SKM-1 treated with dmso at 0.1 percent for 144 hours (cell line): ENCODE data around the gene HLA-DQA1.
"Not testable (repeated sequence)": the region's sequence is repeated elsewhere in the genome, so short reads cannot be mapped to it uniquely, and the experiment has no call there.

Experiments used
- DNase-seq: peaks from one replicate; lab custom pipeline; 2025; ENCODE audit not compliant: unreplicated experiment; lab: John Stamatoyannopoulos, UW

HLA-DQA1 gene

DNA sequence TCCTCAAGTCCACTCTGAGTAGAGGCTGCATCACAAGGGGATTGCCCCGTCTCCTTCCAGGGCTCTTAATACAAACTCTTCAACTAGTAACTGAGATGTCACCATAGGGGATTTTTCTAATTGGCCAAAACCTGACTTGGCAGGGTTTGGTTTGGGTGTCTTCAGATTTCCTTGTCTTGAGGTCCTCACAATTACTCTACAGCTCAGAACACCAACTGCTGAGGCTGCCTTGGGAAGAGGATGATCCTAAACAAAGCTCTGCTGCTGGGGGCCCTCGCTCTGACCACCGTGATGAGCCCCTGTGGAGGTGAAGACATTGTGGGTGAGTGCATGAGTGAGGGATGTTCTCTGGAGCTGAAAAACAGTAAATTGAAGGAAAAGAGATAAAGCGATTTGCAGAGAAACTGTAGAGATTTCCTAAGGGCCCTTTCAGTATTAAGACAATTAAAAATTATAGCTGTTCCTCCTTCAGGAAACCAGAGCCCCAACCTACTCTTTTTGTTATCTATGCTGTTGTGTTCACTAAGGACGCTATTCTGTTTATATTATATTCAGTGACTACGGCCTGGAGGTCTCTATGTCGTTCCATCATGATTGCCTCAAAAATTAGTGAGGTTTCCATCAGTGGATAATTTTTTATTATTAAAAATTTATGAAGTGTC is at the start of gene HLA-DQA1:
HLA-DQA1 (plus strand) TSS at position 188 of the 662 bp plus-strand sequence; CDS start at position 241, 53 bp downstream.
- DNase-seq, result no peak

DNA sequence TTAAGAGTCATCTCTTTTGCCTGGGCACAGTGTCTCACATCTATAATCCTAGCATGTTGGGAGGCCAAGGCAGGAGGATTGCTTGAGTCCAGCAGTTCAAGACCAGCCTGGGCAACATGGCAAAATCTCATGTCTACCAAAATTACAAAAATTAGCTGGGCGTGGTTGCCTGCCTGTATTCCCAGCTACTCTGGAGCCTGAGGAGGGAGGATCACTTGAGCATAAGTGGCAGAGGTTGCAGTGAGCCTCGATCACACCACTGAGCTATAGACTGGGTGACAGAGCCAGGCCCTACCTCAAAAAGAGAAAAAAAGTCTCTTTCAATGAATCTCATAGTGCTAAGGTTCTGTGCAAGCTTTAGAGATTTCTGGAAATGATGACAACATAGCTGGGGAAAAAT is 49.0 kb upstream of the HLA-DQA1 start:
- no peak for DNase-seq

DNA sequence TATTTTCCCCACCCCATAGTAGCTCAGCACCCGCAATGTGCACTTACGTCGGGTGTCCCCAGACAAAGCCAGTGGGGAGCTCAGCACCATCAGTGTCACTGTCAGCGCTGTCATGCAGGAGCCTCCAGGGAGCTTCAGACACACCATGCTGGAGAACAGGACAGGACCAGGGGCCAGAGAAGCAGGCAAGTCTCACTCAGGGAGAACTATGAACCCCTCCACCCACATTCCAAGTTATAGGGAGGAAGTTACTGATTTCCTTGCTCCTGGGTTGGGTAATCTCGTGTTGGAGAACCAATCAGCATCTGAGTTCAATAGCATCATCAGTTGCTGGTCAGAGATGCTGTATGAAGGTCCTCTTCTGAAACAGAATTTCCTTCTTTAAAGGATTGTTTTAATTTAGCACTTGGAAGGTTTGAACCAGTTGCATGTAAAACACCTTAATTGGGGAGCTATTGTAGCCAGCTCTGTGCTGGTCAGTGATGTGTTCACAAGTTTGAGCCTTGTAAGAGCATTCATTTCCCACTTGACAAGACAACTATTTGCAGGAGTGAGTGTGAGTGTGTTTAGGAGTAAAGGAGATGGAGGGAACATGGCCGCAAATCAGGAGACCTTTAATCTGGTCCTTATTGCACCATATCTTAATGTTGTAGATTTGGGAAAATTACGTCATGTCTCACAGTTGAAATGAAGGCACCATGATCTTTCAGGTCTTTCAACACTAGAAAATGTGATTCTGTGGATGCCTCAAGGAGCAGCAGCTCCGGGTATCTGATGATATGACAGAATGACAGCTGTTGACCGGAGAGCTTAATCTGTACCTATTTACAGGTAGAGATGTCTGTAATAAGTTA is 47.4 kb upstream of the HLA-DQA1 start, which contains the start of gene HLA-DRB1:
HLA-DRB1 (minus strand) TSS at position 253 of the 854 bp plus-strand sequence; CDS start at position 147, 106 bp downstream.
- peak; percentile 14 for DNase-seq

DNA sequence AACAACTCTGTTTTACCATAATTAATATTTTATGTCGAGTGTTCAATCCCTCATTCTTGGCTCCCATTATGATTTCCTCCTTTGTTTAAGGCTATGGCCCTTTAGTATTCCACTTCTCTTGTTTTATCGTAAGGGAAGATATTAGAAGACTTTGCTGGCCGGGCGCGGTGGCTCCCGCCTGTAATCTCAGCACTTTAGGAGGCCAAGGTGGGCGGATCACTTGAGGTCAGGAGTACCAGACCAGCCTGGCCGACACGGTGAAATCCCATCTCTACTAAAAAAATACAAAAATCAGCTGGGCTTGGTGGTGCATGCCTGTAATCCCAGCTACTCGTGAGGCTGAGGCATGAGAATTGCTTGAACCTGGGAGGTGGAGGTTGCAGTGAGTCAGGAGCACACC is 46.5 kb upstream of the HLA-DQA1 start:
- not testable (repeated sequence) for DNase-seq

DNA sequence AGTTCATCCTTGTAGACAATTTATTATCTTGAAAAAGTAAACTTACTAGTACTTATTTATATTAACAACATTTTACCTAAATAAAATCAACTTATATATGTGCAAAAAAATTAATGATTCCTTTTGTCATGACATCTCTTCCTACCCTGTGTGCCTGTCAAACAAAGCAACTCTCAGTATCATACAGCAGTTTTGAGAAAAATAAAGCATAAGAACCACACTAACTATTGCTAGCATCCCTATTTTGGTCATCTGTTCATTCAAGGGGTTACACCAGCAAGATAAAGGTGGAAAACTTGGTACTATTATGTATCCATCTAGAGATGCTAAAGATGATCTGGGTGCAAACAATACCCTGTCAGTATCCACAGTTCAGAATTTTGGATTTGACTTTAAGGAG is 40.2 kb upstream of the HLA-DQA1 start:
- DNase-seq, result no peak

DNA sequence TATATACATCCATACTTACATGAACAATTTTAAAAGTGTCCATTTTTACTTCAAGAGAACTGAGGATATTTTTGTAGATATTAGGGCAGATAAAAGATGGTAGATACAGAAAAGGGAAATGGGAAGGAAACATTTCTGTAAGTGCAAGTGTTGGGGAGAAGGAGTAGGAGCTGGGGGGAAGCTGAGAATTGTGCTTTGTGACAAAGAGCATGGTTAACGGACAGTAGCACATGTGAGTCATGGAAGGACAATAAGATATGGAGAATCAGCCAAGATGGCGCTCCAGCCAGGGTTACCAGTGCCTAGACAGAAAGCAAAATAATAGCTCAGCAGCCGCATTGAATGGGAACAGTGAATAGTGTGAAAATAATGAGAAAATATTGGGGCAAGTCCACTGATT is 34.8 kb upstream of the HLA-DQA1 start:
- DNase-seq, result no peak

DNA sequence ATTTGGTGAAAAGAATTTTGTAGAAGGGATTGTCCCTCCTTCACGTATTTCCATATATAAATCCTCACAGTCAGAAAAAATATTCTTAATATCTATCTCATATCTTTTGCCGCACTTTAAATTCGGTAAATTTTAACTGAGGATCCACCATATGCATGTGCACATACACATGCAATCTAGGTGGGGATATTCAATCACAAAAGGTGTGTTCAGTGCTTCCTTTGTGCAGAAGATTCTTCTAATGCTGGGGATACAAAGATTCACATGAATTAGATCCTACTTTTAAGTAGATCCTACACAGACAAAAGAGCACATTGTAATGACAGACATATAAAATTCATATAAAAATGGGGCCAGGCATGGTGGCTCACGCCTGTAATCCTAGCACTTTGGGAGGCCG is 34.0 kb upstream of the HLA-DQA1 start:
- DNase-seq, result no peak

DNA sequence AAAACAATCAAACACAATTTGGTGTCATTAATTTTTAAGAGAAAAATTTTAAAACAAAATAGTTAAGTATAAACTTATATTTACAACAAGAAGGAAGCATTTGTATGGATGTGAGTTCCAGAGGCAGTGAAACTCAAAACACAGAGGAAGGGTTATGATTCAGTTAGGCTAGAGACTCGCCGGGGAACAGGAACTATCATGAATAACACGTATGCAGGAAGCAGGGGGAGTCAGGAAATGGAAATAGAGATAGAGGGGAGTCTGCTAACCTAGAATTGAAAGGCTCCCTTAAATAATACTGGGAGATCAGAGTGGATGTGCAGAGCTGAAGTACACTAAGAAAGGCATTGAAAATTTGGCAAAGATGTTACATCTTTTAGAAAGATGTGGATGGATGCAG is 33.3 kb upstream of the HLA-DQA1 start:
- DNase-seq, result no peak

DNA sequence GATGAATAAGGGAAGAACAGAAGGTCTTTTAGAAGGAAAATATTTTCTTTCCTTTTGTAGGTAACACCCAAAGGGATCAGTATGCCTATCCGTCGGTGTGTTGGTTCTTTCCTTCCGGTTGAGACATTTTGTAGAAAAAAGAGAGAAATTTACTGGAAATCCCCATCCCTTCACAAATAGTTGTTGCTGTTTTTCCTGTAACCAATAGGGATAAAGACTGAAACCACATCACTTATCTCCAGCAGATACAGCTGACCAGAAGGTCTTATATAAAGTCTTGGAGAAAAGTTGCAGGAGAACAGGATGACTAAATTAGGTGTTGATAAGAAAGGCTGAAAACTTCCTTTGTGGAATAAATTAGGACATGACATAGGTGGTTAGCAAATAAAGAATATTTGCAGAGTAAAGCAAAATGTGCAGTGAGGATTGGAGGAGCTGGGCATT is 32.8 kb upstream of the HLA-DQA1 start:
- DNase-seq, result no peak

DNA sequence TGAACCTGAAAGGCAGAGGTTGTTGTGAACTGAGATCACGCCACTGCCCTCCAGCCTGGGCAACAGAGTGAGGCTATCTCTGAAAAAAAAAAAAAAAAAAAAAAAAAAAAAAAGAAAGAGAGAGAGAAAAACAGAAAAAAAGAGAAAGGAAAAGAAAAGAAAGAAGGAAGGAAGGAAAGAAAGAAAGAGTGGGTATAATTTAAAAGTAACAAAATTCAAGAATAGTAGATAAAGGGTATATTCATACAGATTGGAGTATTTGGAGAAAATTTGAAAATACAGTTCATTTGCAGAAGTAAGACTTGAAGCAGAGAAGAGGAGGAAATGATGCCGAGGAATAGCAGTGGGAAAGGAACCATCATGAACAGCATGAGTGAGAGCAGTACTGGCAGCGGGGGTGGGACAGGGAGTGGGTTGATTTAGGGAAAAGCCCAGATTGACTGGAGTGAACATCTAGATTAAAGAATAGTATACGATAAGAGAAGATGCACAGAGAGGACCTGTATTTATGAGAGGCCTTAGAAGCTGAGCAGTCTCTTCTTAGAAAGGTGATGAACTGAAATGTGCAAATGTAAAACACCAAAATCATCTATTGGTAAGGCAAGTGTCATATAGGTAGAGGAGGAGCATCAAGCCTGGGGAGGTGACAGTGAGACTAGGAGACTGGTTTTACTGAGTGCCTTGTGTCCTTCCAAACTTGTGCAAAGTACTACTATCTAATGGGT is 29.8 kb upstream of the HLA-DQA1 start:
- DNase-seq, result no peak

DNA sequence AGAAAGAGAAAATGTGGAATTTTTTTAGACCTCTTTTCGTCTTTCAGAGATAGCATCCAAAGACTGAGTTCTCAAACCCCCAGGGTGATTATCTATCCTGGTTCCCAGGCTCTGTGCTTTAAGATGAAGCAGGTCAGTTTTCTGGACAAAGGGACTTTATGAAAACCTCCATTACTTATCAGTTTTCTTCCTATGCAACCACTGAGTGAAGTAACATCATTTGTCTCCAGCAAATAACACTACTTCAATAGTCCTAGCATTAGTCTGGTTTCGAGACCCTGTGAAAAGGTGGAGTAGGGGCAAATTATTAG is 29.3 kb upstream of the HLA-DQA1 start:
- DNase-seq, result no peak

DNA sequence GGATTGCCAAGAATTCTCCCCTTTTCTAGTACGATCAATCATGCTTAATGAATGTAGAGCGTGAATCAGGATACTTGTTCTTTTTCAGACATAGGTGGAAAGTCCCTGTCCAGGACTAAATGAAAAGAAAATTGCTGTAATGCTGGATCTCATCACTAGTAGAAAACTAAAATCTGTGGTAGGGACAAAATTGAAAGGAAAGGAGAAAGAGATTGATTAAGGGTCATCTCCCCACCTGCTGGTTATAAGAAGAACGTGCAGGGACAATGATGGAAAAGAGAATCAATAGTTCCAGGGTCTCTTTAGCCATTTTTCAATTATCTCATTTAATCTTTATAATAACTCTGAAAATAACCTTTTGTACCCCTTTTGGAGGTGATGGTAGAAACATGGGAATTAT is 28.8 kb upstream of the HLA-DQA1 start:
- DNase-seq, result no peak

DNA sequence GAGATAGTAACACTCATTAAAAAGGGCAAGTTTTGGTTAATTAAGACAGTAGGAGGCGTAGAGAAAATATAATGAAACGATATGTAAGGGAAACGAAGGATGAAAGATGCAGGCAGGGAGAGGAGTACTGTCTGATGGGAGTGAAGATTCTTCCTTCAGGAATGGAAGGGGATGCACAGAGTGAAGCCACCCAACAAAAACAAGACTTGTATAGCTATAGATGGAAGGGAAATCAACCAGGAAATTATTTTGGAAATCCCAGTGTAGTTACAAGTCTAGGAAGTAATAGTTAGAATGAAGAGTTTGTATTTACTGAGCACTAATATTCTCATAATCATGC is 27.8 kb upstream of the HLA-DQA1 start:
- no peak for DNase-seq

DNA sequence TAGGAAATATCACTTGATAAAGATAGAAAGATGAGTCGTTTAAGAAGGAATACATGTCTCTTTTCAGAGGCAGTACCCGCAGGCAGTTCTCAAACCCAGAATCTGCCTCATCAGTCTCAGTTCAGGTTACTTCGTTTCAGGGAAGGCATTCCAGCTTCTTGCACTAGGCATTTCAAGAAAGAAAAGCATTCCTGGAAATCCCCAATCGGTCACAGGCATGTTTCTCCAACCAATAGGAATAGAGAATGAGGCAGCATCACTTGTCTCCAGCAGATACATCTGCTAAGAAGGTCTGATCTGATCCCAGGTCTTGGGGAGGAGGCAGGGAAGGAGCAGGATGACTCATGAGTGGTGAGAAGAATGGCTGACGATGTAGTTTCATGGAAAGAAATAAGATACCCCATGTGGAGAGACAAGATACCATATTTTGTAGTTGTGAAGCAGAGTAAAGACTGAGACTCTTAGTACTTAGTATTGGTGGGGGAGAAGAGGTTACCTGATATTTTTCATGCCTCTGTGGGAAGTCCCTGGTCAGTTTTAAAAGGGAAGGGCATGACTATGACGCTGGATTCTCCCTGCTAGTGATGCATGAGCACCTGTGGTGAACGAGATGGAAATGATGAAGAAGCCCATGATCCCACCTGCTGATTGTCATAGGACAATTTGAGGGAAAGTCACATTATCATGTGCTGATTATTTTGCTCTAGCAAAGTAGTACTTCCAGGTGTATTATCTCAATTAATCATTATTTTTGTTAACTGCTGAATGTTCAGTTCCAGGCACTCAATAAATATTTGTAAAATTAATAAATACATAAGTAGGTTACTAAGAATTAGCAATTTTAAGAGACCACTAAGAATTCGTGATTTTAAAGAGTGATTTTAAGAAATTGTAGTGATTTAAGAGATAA is 27.2 kb upstream of the HLA-DQA1 start:
- DNase-seq, result peak; percentile 81

DNA sequence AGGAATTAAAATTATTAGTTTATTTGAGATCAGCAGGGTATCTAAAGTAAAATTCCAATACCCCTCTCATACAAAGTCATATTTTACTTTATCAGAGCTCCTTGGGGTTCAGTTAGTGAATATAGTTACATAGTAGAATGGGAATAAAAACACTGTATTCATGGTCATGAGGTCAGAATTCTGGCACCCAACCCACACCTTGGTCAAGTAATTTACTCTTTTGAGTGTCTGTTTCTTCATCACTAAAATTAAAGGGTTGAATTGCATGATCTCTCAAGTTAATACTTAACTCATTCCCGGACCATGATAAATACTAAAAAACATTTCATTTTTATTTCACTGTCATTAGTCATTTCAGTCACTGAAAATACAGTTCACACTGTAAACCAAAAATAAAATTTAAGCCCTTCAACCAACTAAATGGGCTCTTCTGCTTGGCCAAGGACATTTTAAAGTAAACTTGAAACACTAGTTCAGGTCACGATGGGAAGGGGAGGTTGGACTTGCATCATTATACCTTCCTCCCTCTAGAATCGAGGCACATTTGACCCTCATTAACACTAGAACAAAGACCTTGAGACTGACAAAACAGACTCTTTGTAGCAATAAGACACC is 26.4 kb upstream of the HLA-DQA1 start:
- DNase-seq, result no peak

DNA sequence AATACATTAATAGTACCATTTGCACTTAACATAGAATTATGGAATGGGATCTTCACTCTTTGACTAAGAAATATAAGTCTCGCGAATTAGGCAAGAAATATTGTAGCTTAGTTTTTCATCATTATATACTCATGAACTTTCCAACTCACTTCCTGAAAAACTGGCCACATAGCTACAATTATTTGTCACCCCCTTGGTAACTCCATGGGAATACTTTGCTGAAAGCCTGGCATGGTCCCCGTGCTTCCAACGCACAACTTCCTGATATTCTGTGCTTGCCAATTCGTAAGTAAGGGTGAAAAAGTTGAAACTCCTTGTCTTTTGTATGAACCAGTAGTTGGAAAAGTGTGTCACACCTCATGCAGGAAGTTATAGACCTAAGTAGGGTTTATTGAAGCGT is 23.7 kb upstream of the HLA-DQA1 start:
- DNase-seq, result no peak

DNA sequence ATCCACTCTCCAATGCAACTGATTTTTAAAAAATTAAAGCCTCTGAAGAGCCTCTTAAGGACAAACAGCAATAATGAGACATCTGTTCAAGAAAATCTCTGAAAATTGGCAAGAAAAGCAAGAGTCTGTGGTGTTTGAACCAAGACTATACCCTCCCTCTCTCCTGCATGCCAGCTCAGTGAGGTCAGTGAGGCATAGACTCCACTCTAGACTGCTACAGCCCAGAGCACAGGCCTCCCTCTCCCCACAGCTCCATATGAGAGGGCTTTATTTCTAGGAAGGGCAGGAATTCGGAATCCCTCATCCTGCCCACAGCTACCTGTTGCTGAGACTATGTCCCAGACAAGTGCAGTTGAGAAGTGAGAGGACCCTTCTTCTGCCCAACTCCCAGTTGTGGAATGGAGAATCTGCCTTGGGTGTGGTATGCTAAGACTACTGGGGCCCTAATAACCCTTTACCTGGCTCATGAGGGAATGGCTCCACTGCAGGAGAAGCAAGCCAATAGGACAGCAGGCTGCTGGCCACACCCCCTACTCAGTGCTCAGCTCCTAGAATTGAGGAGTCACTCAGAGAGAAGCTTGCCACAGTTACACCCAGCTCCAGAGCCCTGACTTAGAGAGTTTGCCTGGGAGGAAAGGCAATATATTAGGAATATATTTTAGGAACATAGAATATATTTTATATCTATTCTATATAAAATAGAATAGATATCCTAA is 22.7 kb upstream of the HLA-DQA1 start:
- no peak for DNase-seq

DNA sequence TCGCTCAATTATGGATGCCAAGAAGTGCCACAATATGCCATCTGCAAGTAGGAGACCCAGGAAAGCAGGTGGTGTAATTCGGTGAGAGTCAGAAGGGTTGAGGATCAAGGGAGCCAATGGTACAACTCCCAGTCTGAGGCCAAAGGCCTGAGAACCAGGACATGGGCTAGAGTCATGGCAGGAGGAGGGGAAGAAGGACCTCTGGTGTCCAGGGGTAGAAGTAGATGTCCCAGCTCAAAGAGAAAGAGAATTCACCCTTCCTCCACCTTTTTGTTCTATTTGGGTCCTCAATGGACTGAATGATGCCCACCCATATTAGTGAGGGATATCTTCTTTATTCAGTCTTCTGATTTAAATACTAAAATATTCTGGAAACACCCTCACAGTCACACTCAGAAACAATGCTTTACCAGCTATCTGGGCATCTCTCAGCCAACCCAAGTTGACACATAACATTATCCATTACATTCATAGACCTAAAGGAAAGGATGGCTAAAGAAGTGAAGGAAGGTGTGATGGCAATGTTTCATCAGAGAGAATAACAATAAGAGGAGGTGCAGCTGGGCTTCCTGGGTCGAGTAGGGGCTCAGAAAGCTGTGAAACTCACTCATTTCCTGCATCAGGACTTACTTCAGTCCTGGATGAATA is 21.2 kb upstream of the HLA-DQA1 start:
- no peak for DNase-seq

DNA sequence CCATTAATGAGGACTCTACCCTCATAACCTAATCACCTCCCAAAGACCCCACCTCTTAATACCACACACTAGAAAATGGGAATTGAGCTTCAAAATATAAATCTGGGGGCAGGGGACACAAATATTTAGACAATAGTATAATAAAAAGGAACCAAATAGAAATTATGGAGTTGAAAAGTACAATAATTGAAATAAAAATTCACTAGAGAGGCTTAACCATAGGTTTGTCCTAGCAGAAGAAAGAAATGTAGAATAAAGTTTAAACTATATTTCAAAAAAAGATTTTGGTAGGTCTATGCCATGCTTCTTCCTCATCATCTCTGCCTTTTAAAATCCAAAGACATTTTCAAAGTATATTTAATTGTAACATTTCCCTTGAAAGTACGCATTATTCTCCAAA is 19.5 kb upstream of the HLA-DQA1 start:
- no peak for DNase-seq
